Measurements from ENCODE around the gene ZWINT. TPM values are rescaled to one million over a fixed set of nuclear protein-coding genes. Genes with fewer than 3 reads are reported as not detected.

The ZWINT gene
- total and polyA plus RNA-seq, 2 of the 8 experiments (the other 6 are each of a cell fraction or from before 2014, with no cell fraction given), result 52.1 to 71.2 TPM

- POLR2A ChIA-PET (ENCODE audit: partially characterized antibody), result no interaction called here
- no peak overlapping the region for H2BK15ac ChIP-seq (ENCODE audit: low read length)
- H3K36me3 ChIP-seq (ENCODE audit: control insufficient read depth in 2 of 4, insufficient read depth in 4 of 4, low read length in 3 of 4), result no peaks in the 10 kb centered on the region
- no peak overlapping the region for H3K4me2 ChIP-seq (ENCODE audit: insufficient read depth in 1 of 2, low read depth in 2 of 2, low read length in 2 of 2)
- no peak overlapping the region for H2AFZ ChIP-seq (ENCODE audit: low read length)
- H3K27me3 ChIP-seq (replicated peaks in 1 of 4; ENCODE audit: control insufficient read depth in 3 of 4, extremely low read depth in 1 of 4, insufficient read depth in 3 of 4, low read length in 3 of 4), result no peaks in the 10 kb centered on the region
- no peak overlapping the region for H3K23ac ChIP-seq (ENCODE audit: insufficient read length)
- FAIRE-seq (no peak), DNase-seq (ENCODE audit: low read depth in 1 of 2, low spot score in 2 of 2) (no peak)
- H2BK120ac ChIP-seq (replicated peaks; ENCODE audit: low read depth, low read length), result no peak overlapping the region
- H2BK20ac ChIP-seq (ENCODE audit: low read length), result no peak overlapping the region
- H3K9me3 ChIP-seq (ENCODE audit: insufficient read depth in 2 of 2, low read depth in 1 of 2, low read length in 1 of 2), result no peaks in the 10 kb centered on the region
- H3K56ac ChIP-seq (replicated peaks; ENCODE audit: insufficient read length, low read depth, low read length), result no peak overlapping the region
- no peak overlapping the region for H2BK12ac ChIP-seq (ENCODE audit: low read depth, low read length)
- H3K4me3 ChIP-seq (ENCODE audit: extremely low read depth in 1 of 4, insufficient read depth in 2 of 4, low read depth in 3 of 4, low read length in 4 of 4), result no peak overlapping the region
- H3K23me2 ChIP-seq (ENCODE audit: low read depth, low read length), result no peaks in the 10 kb centered on the region
- H4K5ac ChIP-seq (ENCODE audit: insufficient read length, low read depth, low read length), result no peak overlapping the region
- no peak overlapping the region for H3K9ac ChIP-seq (replicated peaks in 1 of 4; ENCODE audit: extremely low read depth in 1 of 4, low read depth in 3 of 4, low read length in 3 of 4)
- H3K18ac ChIP-seq (ENCODE audit: extremely low read depth, low read length), result no peak overlapping the region
- CTCF ChIA-PET (ENCODE audit: partially characterized antibody), result no interaction called here
- H3K79me1 ChIP-seq (ENCODE audit: low read depth, low read length), result no peaks in the 10 kb centered on the region
- no peak overlapping the region for H4K8ac ChIP-seq (ENCODE audit: extremely low read depth, insufficient read depth, low read length)
- H3K4me1 ChIP-seq (replicated peaks in 1 of 4; ENCODE audit: control insufficient read depth in 3 of 4, insufficient read depth in 4 of 4, low read length in 3 of 4), result no peaks in the 10 kb centered on the region
- H3K27ac ChIP-seq (ENCODE audit: low read depth, low read length), result no peak overlapping the region
- no peak overlapping the region for H2AK5ac ChIP-seq (ENCODE audit: low read depth, low read length)
- no peaks in the 10 kb centered on the region for H3K79me2 ChIP-seq (ENCODE audit: control insufficient read depth in 1 of 2, insufficient read depth in 2 of 2, low read length in 2 of 2)
- no peak overlapping the region for H3K14ac ChIP-seq (ENCODE audit: insufficient read length)
- no peak overlapping the region for H3K4ac ChIP-seq (replicated peaks; ENCODE audit: insufficient read length, low read depth, low read length)
- TF ChIP-seq SP1 (IDR thresholded peaks at IDR 0.05; ENCODE audit: low read depth, low read length), result no peak
- no peak for TF ChIP-seq ATF3 (IDR thresholded peaks at IDR 0.05; ENCODE audit: insufficient read depth, low read depth, low read length)
- TF ChIP-seq GTF2F1 (IDR thresholded peaks at IDR 0.05; ENCODE audit: borderline replicate concordance, low read depth, low read length), result no peak
- no peak for TF ChIP-seq SUZ12 (IDR thresholded peaks at IDR 0.05; ENCODE audit: low read length)
- no peak for TF ChIP-seq RFX5 (IDR thresholded peaks at IDR 0.05; ENCODE audit: borderline replicate concordance, low read depth, low read length)
- TF ChIP-seq JUND (IDR thresholded peaks at IDR 0.05; ENCODE audit: low read length), result no peak
- no peak for TF ChIP-seq SP4 (IDR thresholded peaks at IDR 0.05; ENCODE audit: low read length)
- no peak for TF ChIP-seq SIX5 (IDR thresholded peaks at IDR 0.05; ENCODE audit: low read depth, low read length)
- no peak for TF ChIP-seq TAF1 (IDR thresholded peaks at IDR 0.05; ENCODE audit: low read depth, low read length)
- no peak for TF ChIP-seq BCL11A (IDR thresholded peaks at IDR 0.05; ENCODE audit: low read depth in 2 of 2, low read length in 2 of 2)
- TF ChIP-seq CTBP2 (IDR thresholded peaks at IDR 0.05; ENCODE audit: borderline replicate concordance, insufficient read depth, insufficient read length, low read length), result no peak
- H2BK5ac ChIP-seq (ENCODE audit: low read depth, low read length), result no peak overlapping the region
- no peak overlapping the region for H4K91ac ChIP-seq (replicated peaks; ENCODE audit: insufficient read length, low read length)
- no peaks in the 10 kb centered on the region for H4K20me1 ChIP-seq (replicated peaks in 1 of 2; ENCODE audit: control insufficient read depth in 1 of 2, insufficient read depth in 2 of 2, low read length in 2 of 2)
Observed at GRCh38 chr10:56319386-56319785, 41.7 kb downstream of the ZWINT start.
